ENCODE results near the gene HOXA11.

The HOXA11 gene

DNA sequence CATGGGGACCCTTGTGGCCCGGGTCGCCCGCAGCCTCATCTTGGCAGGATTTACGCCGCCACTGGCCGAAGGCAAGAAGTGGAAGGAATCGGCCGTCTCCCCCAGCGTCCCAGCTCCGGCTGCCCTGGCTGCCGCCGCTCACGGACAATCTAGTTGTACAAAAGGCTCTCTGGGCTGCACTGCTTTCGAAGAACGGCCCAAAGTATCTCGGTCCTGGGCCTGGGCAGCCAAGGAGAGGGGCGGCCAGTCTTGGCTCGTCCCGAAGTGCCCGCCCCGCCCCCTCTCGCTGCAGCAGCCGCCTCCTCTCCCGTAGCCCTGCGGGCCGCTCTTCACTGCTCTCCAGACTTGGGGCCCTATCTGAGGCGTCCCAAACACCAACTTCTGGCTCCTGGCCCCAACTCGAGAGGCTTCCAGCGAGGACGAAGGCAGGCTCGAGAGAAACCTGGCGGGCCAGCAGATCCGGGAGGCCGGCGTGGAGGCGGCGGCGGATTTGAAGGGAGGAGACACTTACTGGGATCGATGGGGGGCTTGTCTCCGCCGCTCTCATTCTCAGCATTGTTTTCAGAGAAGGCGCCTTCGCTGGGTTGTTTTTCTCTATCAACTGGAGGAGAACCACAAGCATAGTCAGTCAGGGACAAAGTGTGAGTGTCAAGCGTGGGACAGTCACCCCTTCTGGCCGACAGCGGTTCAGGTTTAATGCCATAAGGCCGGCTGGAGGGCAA is 20.5 kb downstream of the HOXA11 start:
- Histone ChIP-seq H4K91ac (ENCODE audit: low read length) (peak overlapping the region; percentile 77), H3K79me1 (replicated peaks; ENCODE audit: low read length, poor library complexity, severe bottlenecking) (peaks cover 3% of the 10 kb centered on the region), H3K4ac (ENCODE audit: low read depth in 1 of 2, low read length in 2 of 2) (peak overlapping the region; percentile 48 to 84), H2BK120ac (ENCODE audit: low read depth, low read length) (peak overlapping the region; percentile 87), H3K4me2 (ENCODE audit: low read length, poor library complexity, severe bottlenecking) (no peak overlapping the region), H3K27ac (ENCODE audit: low read length, poor library complexity, severe bottlenecking) (no peak overlapping the region), H3K4me3 (ENCODE audit: insufficient read depth in 1 of 2, low read depth in 1 of 2, low read length in 2 of 2) (peak overlapping the region; percentile 14 to 92), H2AFZ (ENCODE audit: low read depth, low read length) (no peak overlapping the region), H3K9ac (ENCODE audit: low read length) (peak overlapping the region; percentile 90), H3K4me1 (ENCODE audit: control insufficient read depth, insufficient read depth, low read depth, low read length) (peaks cover 36% of the 10 kb centered on the region), H4K8ac (ENCODE audit: low read length) (peak overlapping the region; percentile 81), H3K23ac (ENCODE audit: low read length in 2 of 2) (peak overlapping the region in 1 of 2 experiments; percentile 67), H2AK5ac (ENCODE audit: low read length, severe bottlenecking) (peak overlapping the region; percentile 27), H3K14ac (ENCODE audit: low read length in 2 of 2) (peak overlapping the region in 1 of 2 experiments; percentile 62), H3K27me3 (ENCODE audit: control insufficient read depth in 1 of 2, insufficient read depth in 1 of 2, low read length in 2 of 2) (no peaks in the 10 kb centered on the region), H3K18ac (ENCODE audit: low read depth in 1 of 2, low read length in 2 of 2) (peak overlapping the region; percentile 80 to 89), H2BK5ac (ENCODE audit: low read depth, low read length, poor library complexity, severe bottlenecking) (no peak overlapping the region), H2BK15ac (ENCODE audit: low read depth, poor library complexity, severe bottlenecking) (no peak overlapping the region), H3K36me3 (ENCODE audit: control insufficient read depth in 1 of 2, insufficient read depth in 2 of 2, low read depth in 1 of 2, low read length in 2 of 2) (peaks cover 15 to 54% of the 10 kb centered on the region in 2 experiments), H2BK12ac (ENCODE audit: low read length in 2 of 2) (peak overlapping the region in 1 of 2 experiments; percentile 51), H3K9me3 (ENCODE audit: control insufficient read depth, low read length) (no peaks in the 10 kb centered on the region)
- 12% methylated on average over 47 of the region's 47 CpGs for WGBS
- DNase-seq = peak; percentile 65

DNA sequence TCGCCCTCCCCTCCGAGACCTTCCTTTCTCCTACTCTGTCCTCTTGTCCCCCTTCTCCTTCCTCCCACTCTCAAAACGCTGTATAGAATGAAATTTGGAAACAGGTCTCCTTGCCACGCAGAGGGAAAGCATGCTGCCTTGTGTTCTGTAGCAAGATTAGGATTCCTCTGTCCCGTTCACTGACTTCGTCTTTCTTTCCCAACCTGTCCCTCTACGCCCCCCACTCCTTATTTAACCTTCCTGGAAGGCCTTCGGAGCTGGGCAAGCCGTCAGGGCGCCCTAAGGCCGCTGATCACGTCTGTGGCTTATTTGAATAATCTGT is 21.0 kb downstream of the HOXA11 start:
- 20% methylated on average over 12 of the region's 12 CpGs for WGBS
- DNase-seq = no peak
- Histone ChIP-seq H4K8ac (ENCODE audit: low read length) (peak overlapping the region; percentile 13), H4K91ac (ENCODE audit: low read length) (no peak overlapping the region), H3K27me3 (ENCODE audit: control insufficient read depth in 1 of 2, insufficient read depth in 1 of 2, low read length in 2 of 2) (no peaks in the 10 kb centered on the region), H2BK12ac (ENCODE audit: low read length in 2 of 2) (peak overlapping the region in 1 of 2 experiments; percentile 21), H3K9ac (ENCODE audit: low read length) (peak overlapping the region; percentile 90), H3K9me3 (ENCODE audit: control insufficient read depth, low read length) (no peaks in the 10 kb centered on the region), H3K4me3 (ENCODE audit: insufficient read depth in 1 of 2, low read depth in 1 of 2, low read length in 2 of 2) (peak overlapping the region in 1 of 2 experiments; percentile 92), H2AFZ (ENCODE audit: low read depth, low read length) (no peak overlapping the region), H3K23ac (ENCODE audit: low read length in 2 of 2) (peak overlapping the region in 1 of 2 experiments; percentile 86), H3K36me3 (ENCODE audit: control insufficient read depth in 1 of 2, insufficient read depth in 2 of 2, low read depth in 1 of 2, low read length in 2 of 2) (peaks cover 15 to 50% of the 10 kb centered on the region in 2 experiments), H3K4me2 (ENCODE audit: low read length, poor library complexity, severe bottlenecking) (no peak overlapping the region), H3K79me1 (replicated peaks; ENCODE audit: low read length, poor library complexity, severe bottlenecking) (peaks cover 3% of the 10 kb centered on the region), H3K14ac (ENCODE audit: low read length in 2 of 2) (no peak overlapping the region), H2BK120ac (ENCODE audit: low read depth, low read length) (no peak overlapping the region), H2AK5ac (ENCODE audit: low read length, severe bottlenecking) (no peak overlapping the region), H3K4ac (ENCODE audit: low read depth in 1 of 2, low read length in 2 of 2) (peak overlapping the region in 1 of 2 experiments; percentile 32), H3K27ac (ENCODE audit: low read length, poor library complexity, severe bottlenecking) (no peak overlapping the region), H2BK15ac (ENCODE audit: low read depth, poor library complexity, severe bottlenecking) (no peak overlapping the region), H3K4me1 (ENCODE audit: control insufficient read depth, insufficient read depth, low read depth, low read length) (peaks cover 36% of the 10 kb centered on the region), H2BK5ac (ENCODE audit: low read depth, low read length, poor library complexity, severe bottlenecking) (no peak overlapping the region), H3K18ac (ENCODE audit: low read depth in 1 of 2, low read length in 2 of 2) (peak overlapping the region; percentile 9 to 64)

DNA sequence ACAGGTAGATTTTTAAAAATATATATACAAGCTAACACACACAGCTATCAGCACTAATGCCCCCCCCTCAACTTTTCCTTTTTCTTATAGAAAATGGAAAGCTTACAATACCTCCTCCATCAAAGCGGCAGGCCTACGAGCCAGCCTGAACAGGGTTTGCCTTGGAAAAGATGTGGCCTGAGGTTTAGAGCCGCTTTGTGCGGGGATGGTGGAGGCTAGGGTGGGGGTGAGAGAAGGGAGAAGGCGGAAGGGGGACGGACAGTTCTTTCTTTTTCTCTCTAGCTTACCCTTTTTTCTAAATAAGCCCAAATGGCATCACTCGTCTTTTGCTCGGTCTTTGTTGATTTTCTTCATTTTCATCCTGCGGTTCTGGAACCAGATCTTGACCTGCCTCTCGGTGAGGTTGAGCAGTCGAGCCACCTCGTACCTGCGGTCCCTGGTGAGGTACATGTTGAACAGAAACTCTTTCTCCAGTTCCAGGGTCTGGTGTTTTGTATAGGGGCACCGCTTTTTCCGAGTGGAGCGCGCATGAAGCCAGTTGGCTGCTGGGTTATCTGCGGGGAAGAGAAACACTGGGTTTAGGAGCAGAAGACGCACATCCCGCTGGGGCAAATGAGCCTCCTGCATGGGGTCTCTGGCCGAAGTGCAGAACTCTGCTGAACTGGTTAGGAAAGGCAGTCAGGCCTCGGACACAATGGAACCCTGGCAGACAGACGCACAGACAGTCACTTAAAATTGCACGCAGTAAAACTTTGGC is 21.6 kb downstream of the HOXA11 start:
- Histone ChIP-seq H2BK15ac (ENCODE audit: low read depth, poor library complexity, severe bottlenecking) (peak overlapping the region; percentile 90), H4K8ac (ENCODE audit: low read length) (peak overlapping the region; percentile 13), H3K23ac (ENCODE audit: low read length in 2 of 2) (peak overlapping the region in 1 of 2 experiments; percentile 50), H3K27ac (ENCODE audit: low read length, poor library complexity, severe bottlenecking) (no peak overlapping the region), H2BK120ac (ENCODE audit: low read depth, low read length) (no peak overlapping the region), H3K9ac (ENCODE audit: low read length) (peak overlapping the region; percentile 90), H4K91ac (ENCODE audit: low read length) (no peak overlapping the region), H2AFZ (ENCODE audit: low read depth, low read length) (no peak overlapping the region), H2AK5ac (ENCODE audit: low read length, severe bottlenecking) (no peak overlapping the region), H3K4ac (ENCODE audit: low read depth in 1 of 2, low read length in 2 of 2) (peak overlapping the region in 1 of 2 experiments; percentile 32), H2BK5ac (ENCODE audit: low read depth, low read length, poor library complexity, severe bottlenecking) (no peak overlapping the region), H3K79me1 (replicated peaks; ENCODE audit: low read length, poor library complexity, severe bottlenecking) (peaks cover 3% of the 10 kb centered on the region), H3K27me3 (ENCODE audit: control insufficient read depth in 1 of 2, insufficient read depth in 1 of 2, low read length in 2 of 2) (peaks cover 0 to 4% of the 10 kb centered on the region in 2 experiments), H3K18ac (ENCODE audit: low read depth in 1 of 2, low read length in 2 of 2) (peak overlapping the region in 1 of 2 experiments; percentile 64), H3K36me3 (ENCODE audit: control insufficient read depth in 1 of 2, insufficient read depth in 2 of 2, low read depth in 1 of 2, low read length in 2 of 2) (peaks cover 15 to 49% of the 10 kb centered on the region in 2 experiments), H3K9me3 (ENCODE audit: control insufficient read depth, low read length) (no peaks in the 10 kb centered on the region), H3K4me3 (ENCODE audit: insufficient read depth in 1 of 2, low read depth in 1 of 2, low read length in 2 of 2) (peak overlapping the region in 1 of 2 experiments; percentile 92), H2BK12ac (ENCODE audit: low read length in 2 of 2) (peak overlapping the region in 1 of 2 experiments; percentile 68), H3K14ac (ENCODE audit: low read length in 2 of 2) (peak overlapping the region in 1 of 2 experiments; percentile 71), H3K4me1 (ENCODE audit: control insufficient read depth, insufficient read depth, low read depth, low read length) (peaks cover 36% of the 10 kb centered on the region), H3K4me2 (ENCODE audit: low read length, poor library complexity, severe bottlenecking) (no peak overlapping the region)
- no peak for DNase-seq
- 31% methylated on average over 18 of the region's 24 CpGs for WGBS
